Caco-2 (cell line): ENCODE data around the gene IL4I1. TPM values are rescaled to one million over a fixed set of nuclear protein-coding genes. Genes with fewer than 3 reads are reported as not detected.

Source experiments
- BruUV-seq: library from RNA; stranded (reverse); fragments of 400-500 nt; replicated peaks from 2 replicates; lab custom pipeline; 2021; lab: Mats Ljungman, UMichigan
- CTCF ChIA-PET: fragments of 300-600 bp; sonication (Branson Sonifier 250); formaldehyde crosslinking; loops from one replicate; lab custom pipeline; 2022; ENCODE audit warnings: antibody characterized with exemption; lab: Charles Lee
- POLR2A ChIA-PET: fragments of 300-600 bp; sonication (Branson Sonifier 250); formaldehyde crosslinking; loops from one replicate; lab custom pipeline; 2022; ENCODE audit warnings: antibody characterized with exemption; lab: Charles Lee
- DNase-seq, 2 experiments: peaks; one replicate each; pipeline versions ENCODE4 v3.0.0 to v3.0.0-alpha.2; 2020 to 2022
- H3K27me3 ChIP-seq: replicated peaks from 2 replicates; pipeline ENCODE4 v1.6.0; 2011; ENCODE audit warnings: low read length; ENCODE audit not compliant: control insufficient read depth, insufficient read depth
- H3K36me3 ChIP-seq: 2 replicates; pipeline ENCODE4 v1.5.1; 2011; ENCODE audit warnings: low read length; ENCODE audit not compliant: control insufficient read depth, insufficient read depth
- H3K4me1 ChIP-seq: fragments of 250-450 bp; sonication (Bioruptor Pico); 2 replicates; pipeline ENCODE4 v1.5.1; 2020; ENCODE audit warnings: mild to moderate bottlenecking
- H3K4me3 ChIP-seq: 2 replicates; pipeline ENCODE4 v1.5.1; 2011; ENCODE audit warnings: low read depth, mild to moderate bottlenecking, control low read depth, low read length
- H3K9me3 ChIP-seq: fragments of 250-450 bp; sonication (Bioruptor Pico); 2 replicates; pipeline ENCODE4 v1.5.1; 2020; ENCODE audit warnings: mild to moderate bottlenecking, moderate library complexity
- H3K27ac Mint-ChIP-seq: one replicate; pipeline ENCODE4 v1.8.0; 2022; ENCODE audit warnings: mixed read lengths; ENCODE audit not compliant: unreplicated experiment
- H3K27me3 Mint-ChIP-seq: one replicate; pipeline ENCODE4 v1.8.0; 2022; ENCODE audit warnings: mixed read lengths; ENCODE audit not compliant: insufficient read depth, unreplicated experiment
- H3K36me3 Mint-ChIP-seq: one replicate; pipeline ENCODE4 v1.8.0; 2022; ENCODE audit warnings: mild to moderate bottlenecking, mixed read lengths; ENCODE audit not compliant: insufficient read depth, unreplicated experiment
- H3K4me1 Mint-ChIP-seq: one replicate; pipeline ENCODE4 v1.8.0; 2022; ENCODE audit warnings: low read depth, mixed read lengths; ENCODE audit not compliant: unreplicated experiment
- H3K4me3 Mint-ChIP-seq: one replicate; pipeline ENCODE4 v1.8.0; 2022; ENCODE audit warnings: mild to moderate bottlenecking, moderate library complexity, mixed read lengths; ENCODE audit not compliant: unreplicated experiment
- H3K9me3 Mint-ChIP-seq: one replicate; pipeline ENCODE4 v1.8.0; 2022; ENCODE audit warnings: mixed read lengths; ENCODE audit not compliant: unreplicated experiment
- intact Hi-C: fragments of 100-400 bp; cut with micrococcal nuclease; formaldehyde crosslinking; loops from one replicate; pipeline ENCODE4 v1.10.0; 2022; ENCODE audit not compliant: unreplicated experiment
- total RNA-seq: library from RNA; stranded (reverse); gene quantifications from 2 replicates; pipeline ENCODE4 v1.2.3, GENCODE V29; 2022
- TF ChIP-seq, protein P1 (sequence below), 2 experiments: fragments of 200-600 bp in 1 of 2; IDR thresholded peaks; 1 replicate in 1 of 2; 2 replicates in 1 of 2; pipeline versions ENCODE4 v1.5.1 to v1.8.0; 2011 to 2022; ENCODE audit warnings: antibody characterized with exemption in 1 of 2, control low read depth in 1 of 2, inconsistent platforms in 1 of 2, low read depth in 1 of 2, low read length in 1 of 2, mild to moderate bottlenecking in 1 of 2, moderate library complexity in 1 of 2; ENCODE audit not compliant: insufficient read depth in 1 of 2, severe bottlenecking in 1 of 2, unreplicated experiment in 1 of 2

Gene IL4I1
- total RNA-seq, 1 experiment from 2014 or later = 0.61 TPM

DNA sequence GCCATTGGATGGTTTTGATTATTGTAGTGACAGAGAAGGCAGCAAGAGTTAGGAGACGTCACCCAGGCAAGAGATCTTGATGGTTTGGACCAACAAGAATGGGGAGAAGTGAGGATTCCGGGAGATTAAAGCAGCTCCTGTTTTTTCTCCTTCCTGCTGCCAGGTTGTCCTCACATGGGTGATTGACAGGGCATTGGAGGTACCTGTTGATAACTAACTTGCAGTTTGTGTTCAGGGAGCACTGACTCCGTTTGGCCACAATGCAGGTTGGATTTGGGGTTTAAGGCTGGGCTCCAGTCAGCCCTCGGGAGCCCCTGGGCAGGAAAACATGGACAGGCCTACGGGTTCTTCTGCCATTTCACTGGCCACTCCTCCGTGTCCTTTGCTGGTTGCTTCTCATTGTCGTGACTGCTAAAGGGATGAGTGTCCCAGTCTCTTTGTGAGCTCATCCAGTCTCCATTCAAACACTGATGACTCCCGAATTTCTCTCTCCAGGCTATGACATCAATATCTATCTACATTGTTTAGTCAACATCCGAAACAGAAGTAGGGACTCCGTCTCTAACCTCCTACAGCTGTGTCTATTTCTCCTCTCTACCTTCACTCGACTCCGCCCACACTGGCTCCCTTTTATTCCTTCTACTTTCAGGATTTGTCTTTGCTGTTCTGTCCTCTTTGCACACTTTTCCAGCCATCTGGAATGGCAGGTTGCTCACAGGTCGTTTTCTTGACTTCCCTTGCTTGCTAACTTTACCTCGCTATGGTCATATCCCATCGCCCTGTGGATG is 47.1 kb downstream of the IL4I1 start:
- peaks cover 14% of the 10 kb centered on the region for H3K4me1 ChIP-seq
- no TSS peak for BruUV-seq
- peak overlapping the region; percentile 82 for H3K4me3 Mint-ChIP-seq
- H3K36me3 Mint-ChIP-seq = peaks cover 52% of the 10 kb centered on the region
- H3K9me3 Mint-ChIP-seq = peaks cover 16% of the 10 kb centered on the region
- intact Hi-C loops = loop anchor here (1.0 to 5.0 kb wide), 3 partner anchors 20 to 82 kb away; partner anchors contain the start of genes AP2A1 and MED25
- DNase-seq = no peak
- no peaks in the 10 kb centered on the region for H3K9me3 ChIP-seq
- TF ChIP-seq, protein P1, sequence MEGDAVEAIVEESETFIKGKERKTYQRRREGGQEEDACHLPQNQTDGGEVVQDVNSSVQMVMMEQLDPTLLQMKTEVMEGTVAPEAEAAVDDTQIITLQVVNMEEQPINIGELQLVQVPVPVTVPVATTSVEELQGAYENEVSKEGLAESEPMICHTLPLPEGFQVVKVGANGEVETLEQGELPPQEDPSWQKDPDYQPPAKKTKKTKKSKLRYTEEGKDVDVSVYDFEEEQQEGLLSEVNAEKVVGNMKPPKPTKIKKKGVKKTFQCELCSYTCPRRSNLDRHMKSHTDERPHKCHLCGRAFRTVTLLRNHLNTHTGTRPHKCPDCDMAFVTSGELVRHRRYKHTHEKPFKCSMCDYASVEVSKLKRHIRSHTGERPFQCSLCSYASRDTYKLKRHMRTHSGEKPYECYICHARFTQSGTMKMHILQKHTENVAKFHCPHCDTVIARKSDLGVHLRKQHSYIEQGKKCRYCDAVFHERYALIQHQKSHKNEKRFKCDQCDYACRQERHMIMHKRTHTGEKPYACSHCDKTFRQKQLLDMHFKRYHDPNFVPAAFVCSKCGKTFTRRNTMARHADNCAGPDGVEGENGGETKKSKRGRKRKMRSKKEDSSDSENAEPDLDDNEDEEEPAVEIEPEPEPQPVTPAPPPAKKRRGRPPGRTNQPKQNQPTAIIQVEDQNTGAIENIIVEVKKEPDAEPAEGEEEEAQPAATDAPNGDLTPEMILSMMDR (IDR thresholded peaks at IDR 0.05; ENCODE audit: insufficient read depth in 1 of 2, low read depth in 1 of 2, low read length in 1 of 2, severe bottlenecking in 1 of 2, unreplicated experiment in 1 of 2) = no peak
- no peaks in the 10 kb centered on the region for H3K27me3 ChIP-seq
- ChIA-PET CTCF (interaction anchor here (1.1 kb wide), 1 partner anchor 13 kb away, joined by 4 read pairs; no protein-coding TSS in a partner anchor), POLR2A (interaction anchor here (0.6 to 1.7 kb wide), 6 partner anchors 16 to 208 kb away, joined by 3 to 17 read pairs (median 7); partner anchors contain the start of genes AP2A1 and SCAF1)
- H3K4me1 Mint-ChIP-seq = peaks cover 17% of the 10 kb centered on the region
- no peaks in the 10 kb centered on the region for H3K27me3 Mint-ChIP-seq
- no peaks in the 10 kb centered on the region for H3K36me3 ChIP-seq
- H3K4me3 ChIP-seq = peak overlapping the region; percentile 73
- peak overlapping the region; percentile 97 for H3K27ac Mint-ChIP-seq

DNA sequence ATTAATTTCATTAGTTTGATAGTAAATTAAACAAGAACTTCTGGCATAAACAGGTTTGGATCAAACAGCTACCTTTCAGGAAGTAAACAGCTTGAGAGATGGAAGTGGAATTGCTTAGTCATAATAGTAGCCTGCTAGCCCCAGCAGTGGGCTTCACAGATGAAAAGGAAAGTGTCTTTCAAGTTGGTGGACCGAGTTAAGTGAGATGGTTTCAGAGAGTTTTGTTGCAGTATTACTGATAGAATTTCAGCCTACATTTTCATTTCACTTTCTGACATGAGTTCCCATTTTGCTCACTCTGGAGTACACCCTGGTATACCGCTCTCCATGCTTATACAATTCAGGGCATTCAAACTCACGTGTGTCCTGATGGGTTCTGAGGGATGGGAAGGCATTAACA is 47.7 kb downstream of the IL4I1 start:
- H3K27me3 ChIP-seq = no peaks in the 10 kb centered on the region
- Mint-ChIP-seq H3K4me1 (peaks cover 17% of the 10 kb centered on the region), H3K27me3 (no peaks in the 10 kb centered on the region), H3K36me3 (peaks cover 51% of the 10 kb centered on the region), H3K9me3 (peaks cover 16% of the 10 kb centered on the region), H3K27ac (no peak overlapping the region), H3K4me3 (peak overlapping the region; percentile 32)
- no peak for DNase-seq
- BruUV-seq = no TSS peak
- TF ChIP-seq, protein P1 (IDR thresholded peaks at IDR 0.05; ENCODE audit: insufficient read depth in 1 of 2, low read depth in 1 of 2, low read length in 1 of 2, severe bottlenecking in 1 of 2, unreplicated experiment in 1 of 2) = no peak
- ChIA-PET POLR2A (interaction anchor here (1.1 kb wide), 1 partner anchor 207 kb away, joined by 3 read pairs; the partner anchor contains the start of gene SCAF1), CTCF (no interaction called here)
- no peaks in the 10 kb centered on the region for H3K9me3 ChIP-seq
- H3K4me1 ChIP-seq = peaks cover 14% of the 10 kb centered on the region
- H3K4me3 ChIP-seq = no peak overlapping the region
- H3K36me3 ChIP-seq = no peaks in the 10 kb centered on the region
- intact Hi-C loops = no loop called here

DNA sequence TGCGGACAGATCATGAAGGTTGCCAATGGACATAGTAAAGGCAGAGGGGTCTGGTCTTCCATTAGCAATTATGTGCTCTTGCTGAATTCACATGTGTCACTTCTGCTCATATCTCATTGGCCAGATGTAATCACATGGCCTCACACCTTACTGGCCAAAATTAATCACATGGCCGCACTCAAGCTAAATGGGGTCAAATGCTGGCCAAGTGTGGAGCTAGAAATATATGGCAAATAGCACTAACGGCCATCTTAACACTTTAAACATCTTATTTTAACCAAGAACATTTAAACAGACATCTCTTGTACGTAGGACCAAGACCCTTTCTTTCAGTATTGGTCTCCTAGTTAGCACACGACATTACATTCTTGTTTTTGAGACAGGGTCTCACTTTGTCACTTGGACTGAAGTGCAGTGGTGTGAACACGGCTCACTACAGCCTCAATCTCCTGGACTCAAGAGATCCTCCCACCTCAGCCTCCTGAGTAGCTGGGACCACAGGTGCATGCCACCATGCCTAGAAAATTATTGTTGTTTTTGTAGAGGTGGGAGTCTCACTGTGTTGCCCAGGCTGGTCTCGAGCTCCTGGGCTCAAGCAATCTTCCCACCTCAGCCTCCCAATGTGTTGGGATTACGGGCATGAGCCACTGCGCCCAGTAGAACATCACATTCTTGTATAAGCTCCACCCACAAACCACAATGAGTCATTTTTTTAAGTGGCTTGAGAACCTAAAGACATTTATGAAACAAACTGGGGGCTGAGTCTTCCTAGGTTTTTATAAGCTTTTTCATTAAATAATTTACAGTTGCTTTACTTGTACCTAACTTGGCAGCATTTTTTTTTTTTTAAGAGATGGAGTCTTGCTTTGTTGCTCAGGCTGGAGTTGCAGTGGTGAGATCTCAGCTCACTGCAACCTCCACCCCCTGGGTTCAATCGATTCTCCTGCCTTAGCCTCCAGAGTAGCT is 48.7 kb downstream of the IL4I1 start:
- peaks cover 50% of the 10 kb centered on the region for H3K36me3 Mint-ChIP-seq
- peaks cover 14% of the 10 kb centered on the region for H3K4me1 ChIP-seq
- POLR2A ChIA-PET = interaction anchor here (0.6 kb wide), 1 partner anchor 81 kb away, joined by 4 read pairs; the partner anchor contains the start of gene AP2A1
- peaks cover 16% of the 10 kb centered on the region for H3K9me3 Mint-ChIP-seq
- CTCF ChIA-PET = interaction anchor here (0.6 kb wide), 1 partner anchor 40 kb away, joined by 3 read pairs; no protein-coding TSS in a partner anchor
- no peaks in the 10 kb centered on the region for H3K9me3 ChIP-seq
- H3K27ac Mint-ChIP-seq = no peak overlapping the region
- DNase-seq = no peak
- intact Hi-C loops = no loop called here
- H3K4me3 ChIP-seq = no peak overlapping the region
- BruUV-seq = no TSS peak
- H3K27me3 Mint-ChIP-seq = no peaks in the 10 kb centered on the region
- no peak overlapping the region for H3K4me3 Mint-ChIP-seq
- H3K36me3 ChIP-seq = no peaks in the 10 kb centered on the region
- TF ChIP-seq, protein P1 (IDR thresholded peaks at IDR 0.05; ENCODE audit: insufficient read depth in 1 of 2, low read depth in 1 of 2, low read length in 1 of 2, severe bottlenecking in 1 of 2, unreplicated experiment in 1 of 2) = no peak
- H3K27me3 ChIP-seq = no peaks in the 10 kb centered on the region
- H3K4me1 Mint-ChIP-seq = peaks cover 17% of the 10 kb centered on the region
